Glutamatergic neuron (in vitro differentiated cells): Measurements from ENCODE around the gene GALNS. TPM values are rescaled to one million over a fixed set of nuclear protein-coding genes. Genes with fewer than 3 reads are reported as not detected.

Source experiments
- DNase-seq: peaks from one replicate; pipeline ENCODE4 v3.0.0; 2022
- H3K27ac Mint-ChIP-seq: one replicate; pipeline ENCODE4 v1.8.0; 2020; ENCODE audit warnings: mild to moderate bottlenecking, mixed read lengths, inconsistent platforms; ENCODE audit not compliant: unreplicated experiment
- H3K27me3 Mint-ChIP-seq: one replicate; pipeline ENCODE4 v1.8.0; 2020; ENCODE audit warnings: mild to moderate bottlenecking, moderate library complexity, mixed read lengths, inconsistent platforms; ENCODE audit not compliant: unreplicated experiment
- H3K36me3 Mint-ChIP-seq: one replicate; pipeline ENCODE4 v1.8.0; 2020; ENCODE audit warnings: mild to moderate bottlenecking, mixed read lengths, inconsistent platforms; ENCODE audit not compliant: unreplicated experiment
- H3K4me1 Mint-ChIP-seq: one replicate; pipeline ENCODE4 v1.8.0; 2020; ENCODE audit warnings: mild to moderate bottlenecking, low read depth, mixed read lengths, inconsistent platforms; ENCODE audit not compliant: unreplicated experiment
- H3K4me3 Mint-ChIP-seq: one replicate; pipeline ENCODE4 v1.8.0; 2020; ENCODE audit warnings: mild to moderate bottlenecking, mixed read lengths, inconsistent platforms; ENCODE audit not compliant: unreplicated experiment
- H3K9me3 Mint-ChIP-seq: one replicate; pipeline ENCODE4 v1.8.0; 2020; ENCODE audit warnings: mild to moderate bottlenecking, moderate library complexity, mixed read lengths, inconsistent platforms; ENCODE audit not compliant: unreplicated experiment
- total RNA-seq: library from RNA; stranded (reverse); fragmentation: NEBNext Ultra II Directional; extraction: Animal tissue kit (Norgen Biotek cat#: 25700); gene quantifications from one replicate; pipeline ENCODE4 v1.2.1, GENCODE V29; 2021; ENCODE audit not compliant: unreplicated experiment
- TF ChIP-seq, protein P1 (sequence below): fragments of 200-600 bp; sonication (generic); IDR thresholded peaks from one replicate; pipeline ENCODE4 v1.5.0; 2021; ENCODE audit not compliant: partially characterized antibody, unreplicated experiment

The GALNS gene
- total RNA-seq, 1 donor from 2014 or later = 31.7 TPM

DNA sequence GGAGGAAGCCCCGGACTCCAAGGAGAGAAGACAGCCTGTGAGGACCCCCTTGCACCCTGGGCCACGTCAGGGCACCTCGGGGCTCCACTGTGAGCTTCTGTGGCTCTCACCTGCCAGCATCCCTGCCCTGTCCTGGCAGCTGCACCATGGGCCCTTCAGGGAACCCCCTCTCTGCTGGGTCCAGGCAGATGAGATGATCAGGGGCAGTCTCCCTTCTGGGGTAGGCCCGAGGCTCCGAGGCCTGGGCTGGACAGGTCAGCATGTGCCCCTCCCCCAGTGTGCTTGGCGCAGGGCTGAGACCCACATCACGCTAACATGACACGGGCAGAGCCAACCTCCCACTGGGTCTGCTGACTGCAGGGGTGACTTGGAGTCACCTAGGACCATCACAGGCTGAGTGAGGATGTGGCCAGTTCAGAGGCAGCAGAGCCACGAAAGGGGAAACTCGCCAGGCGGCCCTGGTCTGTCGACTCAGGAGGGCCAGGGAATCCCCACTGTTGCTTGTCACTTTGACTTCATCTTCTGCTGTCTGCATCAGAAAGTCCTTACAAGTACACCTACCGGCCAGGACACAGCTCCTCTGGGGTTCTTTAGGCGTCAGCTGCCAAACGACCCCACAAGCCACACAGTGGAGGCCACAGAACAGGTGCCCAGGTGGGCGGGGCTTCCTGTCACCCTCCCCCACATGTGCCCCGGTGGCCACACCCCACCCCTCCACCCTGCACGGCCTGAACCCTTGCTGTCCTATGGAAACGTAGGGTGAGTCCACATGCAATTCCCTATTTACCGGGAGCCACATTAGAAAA is 2.2 kb downstream of the GALNS start:
- no peak for DNase-seq
- Mint-ChIP-seq H3K9me3 (peaks cover 19% of the 10 kb centered on the region), H3K36me3 (peaks cover 8% of the 10 kb centered on the region), H3K27ac (no peak overlapping the region), H3K4me1 (peaks cover 6% of the 10 kb centered on the region), H3K27me3 (peaks cover 7% of the 10 kb centered on the region), H3K4me3 (no peak overlapping the region)
- TF ChIP-seq, protein P1, sequence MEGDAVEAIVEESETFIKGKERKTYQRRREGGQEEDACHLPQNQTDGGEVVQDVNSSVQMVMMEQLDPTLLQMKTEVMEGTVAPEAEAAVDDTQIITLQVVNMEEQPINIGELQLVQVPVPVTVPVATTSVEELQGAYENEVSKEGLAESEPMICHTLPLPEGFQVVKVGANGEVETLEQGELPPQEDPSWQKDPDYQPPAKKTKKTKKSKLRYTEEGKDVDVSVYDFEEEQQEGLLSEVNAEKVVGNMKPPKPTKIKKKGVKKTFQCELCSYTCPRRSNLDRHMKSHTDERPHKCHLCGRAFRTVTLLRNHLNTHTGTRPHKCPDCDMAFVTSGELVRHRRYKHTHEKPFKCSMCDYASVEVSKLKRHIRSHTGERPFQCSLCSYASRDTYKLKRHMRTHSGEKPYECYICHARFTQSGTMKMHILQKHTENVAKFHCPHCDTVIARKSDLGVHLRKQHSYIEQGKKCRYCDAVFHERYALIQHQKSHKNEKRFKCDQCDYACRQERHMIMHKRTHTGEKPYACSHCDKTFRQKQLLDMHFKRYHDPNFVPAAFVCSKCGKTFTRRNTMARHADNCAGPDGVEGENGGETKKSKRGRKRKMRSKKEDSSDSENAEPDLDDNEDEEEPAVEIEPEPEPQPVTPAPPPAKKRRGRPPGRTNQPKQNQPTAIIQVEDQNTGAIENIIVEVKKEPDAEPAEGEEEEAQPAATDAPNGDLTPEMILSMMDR = no peak

DNA sequence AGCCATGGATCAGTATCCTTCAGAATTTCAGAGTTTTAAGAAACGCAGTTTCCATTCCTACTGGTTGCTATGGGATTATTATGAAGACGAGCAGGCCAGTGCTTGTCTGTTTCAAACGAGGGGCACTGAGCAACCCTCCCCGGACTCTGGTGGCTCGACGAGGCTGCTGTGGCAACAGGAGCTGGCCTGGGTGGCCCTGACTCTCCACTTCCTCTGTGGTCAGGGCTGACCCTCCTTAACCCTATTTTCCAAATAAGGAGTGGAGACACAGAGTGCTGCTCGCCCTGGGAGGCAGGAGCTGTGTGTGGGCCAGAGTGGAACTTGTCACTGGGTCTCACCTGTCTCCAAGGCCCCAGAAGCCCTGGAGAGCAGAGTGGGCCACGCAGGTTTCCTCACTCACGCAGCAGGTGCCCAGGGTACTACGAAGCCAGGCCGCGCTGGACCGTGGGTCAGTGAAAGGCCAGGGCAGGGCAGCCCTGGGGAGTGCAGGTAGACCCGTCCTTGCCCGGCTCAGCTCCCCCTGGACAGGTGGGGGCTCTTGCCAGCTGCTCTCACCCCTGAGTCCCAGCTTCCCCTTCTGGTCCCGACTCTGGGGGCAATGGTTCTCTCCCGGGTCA is 3.3 kb downstream of the GALNS start:
- no peak for DNase-seq
- Mint-ChIP-seq H3K4me1 (peaks cover 6% of the 10 kb centered on the region), H3K4me3 (no peak overlapping the region), H3K9me3 (peaks cover 19% of the 10 kb centered on the region), H3K27me3 (peaks cover 7% of the 10 kb centered on the region), H3K36me3 (peaks cover 8% of the 10 kb centered on the region), H3K27ac (no peak overlapping the region)
- TF ChIP-seq, protein P1 = no peak

DNA sequence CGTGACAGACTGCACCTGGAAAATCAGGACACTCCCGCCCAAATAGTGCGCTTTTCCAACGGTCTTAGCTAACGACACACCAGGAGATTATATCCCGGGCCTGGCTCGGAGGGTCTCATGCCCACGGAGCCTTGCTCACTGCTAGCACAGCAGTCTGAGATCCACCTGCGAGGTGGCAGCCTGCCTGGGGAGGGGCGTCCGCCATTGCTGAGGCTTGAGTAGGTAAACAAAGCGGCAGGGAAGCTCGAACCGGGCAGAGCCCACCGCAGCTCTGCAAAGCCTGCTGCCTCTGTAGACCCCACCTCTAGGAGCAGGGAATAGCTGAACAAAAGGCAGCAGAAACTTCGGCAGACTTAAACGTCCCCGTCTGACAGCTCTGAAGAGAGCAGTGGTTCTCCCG is 5.1 kb downstream of the GALNS start:
- H3K36me3 Mint-ChIP-seq = peaks cover 8% of the 10 kb centered on the region
- no peak for DNase-seq
- H3K27me3 Mint-ChIP-seq = peaks cover 2% of the 10 kb centered on the region
- H3K27ac Mint-ChIP-seq = no peak overlapping the region
- H3K9me3 Mint-ChIP-seq = peaks cover 10% of the 10 kb centered on the region
- TF ChIP-seq, protein P1 = no peak
- H3K4me1 Mint-ChIP-seq = no peaks in the 10 kb centered on the region
- H3K4me3 Mint-ChIP-seq = no peak overlapping the region

DNA sequence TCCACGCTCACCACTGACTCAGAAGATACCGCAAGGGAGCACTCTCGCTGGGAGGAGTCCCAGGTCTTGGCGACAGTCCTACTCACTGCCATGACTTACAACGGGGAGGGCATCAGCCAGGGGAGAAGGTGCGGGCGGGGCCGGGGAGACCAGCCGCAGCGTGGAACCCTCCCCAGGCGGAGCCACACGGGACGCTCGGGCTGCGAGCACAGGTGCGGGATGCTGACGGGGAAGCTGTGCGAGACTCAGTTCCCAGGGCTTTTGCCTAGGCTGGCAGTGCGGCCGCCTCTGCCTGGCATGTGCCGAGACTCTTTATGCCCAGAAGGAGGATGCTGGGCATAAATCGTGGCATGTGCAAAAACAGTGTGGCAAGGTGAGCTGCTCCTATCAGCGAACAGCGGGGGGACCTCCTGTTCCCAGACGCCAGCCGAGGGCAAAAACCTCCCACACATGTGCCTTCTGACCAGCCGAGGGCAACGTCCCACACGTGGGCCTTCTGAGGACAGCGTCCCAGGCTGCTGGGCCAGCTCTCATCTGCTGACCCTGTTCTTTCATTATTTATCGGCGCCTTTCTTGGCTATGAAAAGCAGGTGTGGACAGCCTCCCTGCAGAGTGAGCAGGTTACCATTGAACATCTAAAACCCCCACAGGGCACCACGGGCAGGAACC is 6.1 kb downstream of the GALNS start:
- H3K9me3 Mint-ChIP-seq = peaks cover 8% of the 10 kb centered on the region
- TF ChIP-seq, protein P1 = no peak
- H3K4me1 Mint-ChIP-seq = no peaks in the 10 kb centered on the region
- peaks cover 2% of the 10 kb centered on the region for H3K27me3 Mint-ChIP-seq
- DNase-seq = no peak
- no peak overlapping the region for H3K4me3 Mint-ChIP-seq
- H3K36me3 Mint-ChIP-seq = peaks cover 8% of the 10 kb centered on the region
- no peak overlapping the region for H3K27ac Mint-ChIP-seq

DNA sequence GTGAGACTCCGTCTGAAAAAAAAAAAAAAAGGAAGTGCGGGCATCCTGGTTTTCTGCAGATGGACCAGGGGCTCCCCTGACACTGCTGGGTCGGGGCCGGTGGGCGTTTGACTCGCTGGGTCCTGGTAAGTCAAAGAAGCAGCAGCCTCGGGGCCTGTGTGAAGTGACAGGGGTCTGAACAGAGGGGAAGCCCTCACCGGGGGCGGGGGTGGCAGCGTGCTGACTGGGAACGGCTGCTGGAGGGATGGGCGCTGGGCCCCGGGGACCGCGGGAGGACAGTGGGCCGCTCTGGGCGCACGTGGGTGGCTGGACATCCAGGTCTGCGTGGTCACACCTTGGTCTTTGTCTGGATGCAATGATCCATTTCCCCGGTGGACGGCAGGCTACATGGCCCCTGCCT is 8.2 kb downstream of the GALNS start:
- no peak for DNase-seq
- H3K27ac Mint-ChIP-seq = no peak overlapping the region
- H3K4me3 Mint-ChIP-seq = no peak overlapping the region
- TF ChIP-seq, protein P1 = no peak
- peaks cover 4% of the 10 kb centered on the region for H3K27me3 Mint-ChIP-seq
- peaks cover 8% of the 10 kb centered on the region for H3K36me3 Mint-ChIP-seq
- peaks cover 3% of the 10 kb centered on the region for H3K9me3 Mint-ChIP-seq
- peaks cover 2% of the 10 kb centered on the region for H3K4me1 Mint-ChIP-seq
